Measurements from ENCODE around the gene KHDRBS1.

DNA sequence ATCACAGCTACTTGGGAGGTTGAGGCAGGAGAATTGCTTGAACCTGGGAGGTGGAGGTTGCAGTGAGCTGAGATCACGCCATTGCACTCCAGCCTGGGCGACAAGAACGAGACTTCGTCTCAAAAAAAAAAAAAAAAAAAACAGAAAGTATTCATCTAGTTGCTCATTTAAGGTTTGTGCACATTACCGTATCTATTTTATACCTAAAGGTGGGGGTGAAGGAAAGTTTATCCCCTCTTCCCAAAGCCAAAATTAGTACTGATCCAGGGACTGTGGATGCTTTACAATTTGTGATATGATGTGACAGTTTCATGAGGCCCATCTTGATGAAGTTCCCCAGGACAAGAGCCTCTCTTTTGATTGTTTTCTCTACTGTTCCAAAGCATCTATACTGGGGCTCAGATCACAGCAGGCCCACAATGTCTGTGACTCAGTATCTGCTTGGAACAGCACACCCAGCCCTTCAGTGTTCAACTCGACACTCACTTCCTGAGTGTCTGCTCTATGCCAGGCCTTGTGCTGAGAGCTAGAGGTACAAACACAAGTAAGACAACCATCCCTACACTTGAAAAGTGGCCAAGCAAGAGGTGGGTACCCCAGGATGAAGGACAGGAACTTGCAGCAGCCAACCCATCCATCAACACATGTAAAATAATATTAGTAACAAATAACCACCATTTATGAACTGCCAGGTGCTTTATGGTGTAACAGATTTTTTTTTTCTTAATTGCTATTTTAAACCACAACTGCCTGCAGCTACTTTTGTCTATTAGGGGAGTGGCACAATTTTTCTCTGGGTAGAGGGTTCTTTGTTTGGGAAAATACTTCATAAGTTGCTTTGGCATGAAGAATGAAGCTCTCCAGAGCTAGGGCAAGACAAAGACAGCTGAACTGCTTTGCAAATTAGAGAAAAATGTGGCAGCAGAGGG is 29.0 kb upstream of the KHDRBS1 start:
- TF ChIP-seq, protein P1, sequence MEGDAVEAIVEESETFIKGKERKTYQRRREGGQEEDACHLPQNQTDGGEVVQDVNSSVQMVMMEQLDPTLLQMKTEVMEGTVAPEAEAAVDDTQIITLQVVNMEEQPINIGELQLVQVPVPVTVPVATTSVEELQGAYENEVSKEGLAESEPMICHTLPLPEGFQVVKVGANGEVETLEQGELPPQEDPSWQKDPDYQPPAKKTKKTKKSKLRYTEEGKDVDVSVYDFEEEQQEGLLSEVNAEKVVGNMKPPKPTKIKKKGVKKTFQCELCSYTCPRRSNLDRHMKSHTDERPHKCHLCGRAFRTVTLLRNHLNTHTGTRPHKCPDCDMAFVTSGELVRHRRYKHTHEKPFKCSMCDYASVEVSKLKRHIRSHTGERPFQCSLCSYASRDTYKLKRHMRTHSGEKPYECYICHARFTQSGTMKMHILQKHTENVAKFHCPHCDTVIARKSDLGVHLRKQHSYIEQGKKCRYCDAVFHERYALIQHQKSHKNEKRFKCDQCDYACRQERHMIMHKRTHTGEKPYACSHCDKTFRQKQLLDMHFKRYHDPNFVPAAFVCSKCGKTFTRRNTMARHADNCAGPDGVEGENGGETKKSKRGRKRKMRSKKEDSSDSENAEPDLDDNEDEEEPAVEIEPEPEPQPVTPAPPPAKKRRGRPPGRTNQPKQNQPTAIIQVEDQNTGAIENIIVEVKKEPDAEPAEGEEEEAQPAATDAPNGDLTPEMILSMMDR (IDR thresholded peaks at IDR 0.05; ENCODE audit: low read depth, low read length, poor library complexity, severe bottlenecking) = no peak
- no peak for TF ChIP-seq EZH2phosphoT487 (IDR thresholded peaks at IDR 0.05; ENCODE audit: borderline replicate concordance, low read length)
